Smooth muscle cell of the brain vasculature (primary cell): ENCODE measurements around the gene EPHB2.
"Not testable (repeated sequence)": the region's sequence is repeated elsewhere in the genome, so short reads cannot be mapped to it uniquely, and the experiment has no call there.

ENCODE experiments used
- DNase-seq: peaks from one replicate; pipeline ENCODE4 v3.0.0-alpha.2; 2012; ENCODE audit warnings: low read depth, low spot score

EPHB2 gene

DNA sequence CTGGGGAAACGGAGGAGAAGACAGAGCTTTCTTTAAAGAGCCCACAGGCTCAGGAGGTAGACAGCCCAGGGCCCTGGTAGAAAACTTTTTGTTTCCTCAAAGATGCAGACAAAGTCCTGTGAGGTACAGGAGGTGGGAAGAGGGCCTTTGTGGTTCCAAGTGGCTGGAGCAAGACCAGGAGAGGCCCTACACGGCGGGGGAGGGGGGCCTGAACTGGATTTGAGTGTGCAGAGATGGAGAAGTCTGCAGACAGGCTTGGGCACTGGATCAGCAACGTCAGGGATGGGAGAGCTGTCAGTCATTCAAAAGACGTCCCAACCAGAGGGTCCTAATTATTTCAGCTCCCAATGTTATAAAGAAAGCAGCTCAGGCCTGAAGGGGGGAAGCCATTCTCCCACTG lies 126.2 kb downstream of the EPHB2 start:
- no peak for DNase-seq

DNA sequence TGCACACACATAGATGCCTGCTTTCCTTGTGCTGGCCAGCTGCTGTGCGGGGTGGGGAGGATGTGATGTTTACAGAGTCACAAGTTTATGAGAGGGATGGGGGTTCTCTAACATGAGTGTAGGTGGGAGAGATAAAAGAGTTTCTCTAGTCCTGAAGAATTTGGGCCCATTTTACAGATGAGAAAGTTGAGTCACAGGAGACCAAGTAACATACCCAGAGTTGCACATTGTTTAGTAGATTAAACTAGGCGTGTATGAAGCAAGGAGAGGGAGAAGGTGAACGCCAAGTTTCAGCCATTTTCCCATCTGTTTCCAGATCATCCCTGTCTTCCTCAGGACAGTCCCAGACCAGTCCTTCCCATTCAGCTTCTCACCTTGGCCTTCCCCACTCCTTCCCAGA lies 126.7 kb downstream of the EPHB2 start:
- DNase-seq, result no peak

DNA sequence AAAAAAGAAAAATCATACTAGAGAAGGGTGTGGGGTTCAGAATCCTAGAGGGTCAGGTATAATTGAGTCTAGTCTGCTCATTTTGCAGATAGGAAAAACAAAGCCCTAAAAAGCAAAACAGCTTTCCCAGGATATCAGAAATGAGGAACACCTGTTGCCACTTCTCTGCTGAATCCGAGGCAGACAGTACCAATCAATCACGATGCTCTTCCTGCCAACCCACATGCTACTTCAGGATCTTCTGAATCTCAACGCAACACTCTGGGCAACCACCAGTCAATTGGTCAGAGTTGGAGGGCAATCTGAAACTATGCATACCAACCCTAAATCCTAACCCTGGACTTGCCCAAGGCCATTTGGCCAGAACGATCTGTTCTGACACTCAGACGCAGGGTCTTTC lies 128.3 kb downstream of the EPHB2 start:
- no peak for DNase-seq

DNA sequence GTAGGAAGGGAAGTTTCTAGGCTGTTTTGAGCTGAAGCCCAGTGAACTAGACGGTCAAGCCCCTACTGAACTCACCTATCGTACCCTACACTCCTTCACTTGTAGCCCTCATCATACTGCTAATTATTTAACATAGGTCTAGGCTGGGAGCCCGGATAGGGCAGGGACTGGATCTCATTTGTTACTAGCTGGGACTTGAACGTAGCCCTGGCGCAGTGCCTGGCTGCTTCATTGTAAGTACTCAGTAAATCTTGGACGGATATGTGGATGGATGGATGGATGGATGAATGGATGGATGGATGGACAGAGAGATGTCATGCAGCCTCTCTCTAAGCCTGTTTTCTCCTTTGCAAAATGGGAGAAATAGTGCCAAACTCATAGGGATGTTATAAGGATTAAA lies 129.2 kb downstream of the EPHB2 start:
- no peak for DNase-seq

DNA sequence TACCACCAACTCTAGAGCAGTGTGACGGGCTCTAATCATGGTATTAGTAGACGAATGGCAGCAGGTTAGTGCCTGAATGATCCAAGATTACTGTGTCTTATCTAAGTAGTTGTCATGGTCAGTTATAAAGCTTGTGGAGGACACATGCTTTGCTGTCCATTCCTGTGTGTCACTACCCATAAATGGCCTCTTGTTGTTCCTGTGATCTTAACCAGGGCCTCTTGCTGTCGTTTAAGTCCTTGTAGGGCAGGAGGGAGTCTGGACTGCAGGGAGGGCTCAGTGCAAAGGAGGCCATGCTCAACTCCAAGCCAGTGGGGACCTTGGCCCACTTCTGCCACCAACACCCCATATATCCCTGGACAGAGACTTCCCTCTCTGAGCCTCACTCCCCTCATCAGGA lies 130.5 kb downstream of the EPHB2 start:
- DNase-seq, result no peak

DNA sequence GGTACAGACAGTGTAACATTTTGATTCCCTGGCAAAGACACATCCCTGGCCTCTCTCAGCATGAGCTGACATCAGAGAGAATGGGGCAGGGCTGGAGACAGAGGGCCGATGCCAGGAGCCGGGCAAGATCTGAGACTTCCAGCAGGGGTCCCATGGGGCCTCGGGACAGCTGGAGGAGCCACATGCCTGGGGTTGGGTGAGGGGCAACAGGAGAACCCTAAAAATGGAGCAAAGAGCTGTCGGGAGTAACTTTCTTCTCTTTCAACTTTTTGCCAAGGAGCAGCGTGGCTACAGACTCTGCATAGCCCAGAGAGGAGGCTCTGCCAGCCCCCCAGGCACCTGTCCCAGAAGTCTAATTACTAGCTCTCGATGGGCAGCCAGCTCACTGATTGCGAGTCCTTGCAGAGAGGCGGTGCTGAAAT lies 131.2 kb downstream of the EPHB2 start:
- no peak for DNase-seq

DNA sequence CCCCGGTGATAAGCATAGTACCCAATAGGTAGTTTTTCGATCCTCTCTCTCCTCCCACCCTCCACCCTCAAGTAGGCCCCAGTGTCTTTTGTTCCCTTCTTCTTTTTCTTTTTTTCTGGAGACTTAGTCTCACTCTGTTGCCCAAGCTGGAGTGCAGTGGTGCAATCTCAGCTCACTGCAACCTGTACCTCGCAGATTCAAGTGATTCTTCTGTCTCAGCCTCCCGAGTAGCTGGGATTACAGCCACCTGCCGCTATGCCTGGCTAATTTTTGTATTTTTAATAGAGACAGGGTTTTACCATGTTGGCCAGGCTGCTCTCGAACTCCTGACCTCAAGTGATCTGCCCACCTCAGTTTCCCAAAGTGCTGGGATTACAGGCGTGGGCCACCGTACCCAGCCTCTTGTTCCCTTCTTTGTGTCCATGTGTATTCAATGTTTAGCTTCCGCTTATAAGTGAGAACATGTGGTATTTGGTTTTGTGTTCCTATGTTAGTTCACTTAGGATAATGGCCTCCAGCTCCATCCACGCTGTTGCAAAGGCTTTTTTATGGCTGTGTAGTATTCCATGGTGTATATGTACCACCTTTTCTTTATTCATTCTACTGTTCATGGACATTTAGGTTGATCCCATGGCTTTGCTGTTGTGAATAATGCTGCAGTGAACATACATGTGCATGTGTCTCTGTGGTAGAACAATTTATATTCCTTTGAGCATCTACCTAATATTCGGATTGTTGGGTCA lies 133.0 kb downstream of the EPHB2 start:
- not testable (repeated sequence) for DNase-seq

DNA sequence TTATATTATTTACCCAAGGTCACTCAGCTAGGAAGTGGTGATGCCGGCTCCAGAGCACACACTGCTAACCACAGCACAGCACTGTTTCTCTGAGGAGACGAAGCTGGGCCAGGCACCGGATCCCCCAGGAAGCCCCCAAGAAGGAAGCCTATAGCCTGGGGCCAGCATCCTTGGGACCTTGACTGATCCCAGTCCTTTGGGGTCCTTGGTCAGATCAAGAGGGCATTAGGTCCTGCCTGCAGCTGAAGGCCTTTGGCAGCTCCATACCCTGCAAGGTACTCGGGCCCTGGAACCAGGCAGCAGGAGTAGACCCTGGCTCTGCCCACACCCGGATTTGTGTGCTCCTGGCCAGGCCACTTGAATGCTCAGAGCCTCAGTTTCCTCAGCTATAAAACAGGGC lies 134.0 kb downstream of the EPHB2 start:
- DNase-seq, result no peak

DNA sequence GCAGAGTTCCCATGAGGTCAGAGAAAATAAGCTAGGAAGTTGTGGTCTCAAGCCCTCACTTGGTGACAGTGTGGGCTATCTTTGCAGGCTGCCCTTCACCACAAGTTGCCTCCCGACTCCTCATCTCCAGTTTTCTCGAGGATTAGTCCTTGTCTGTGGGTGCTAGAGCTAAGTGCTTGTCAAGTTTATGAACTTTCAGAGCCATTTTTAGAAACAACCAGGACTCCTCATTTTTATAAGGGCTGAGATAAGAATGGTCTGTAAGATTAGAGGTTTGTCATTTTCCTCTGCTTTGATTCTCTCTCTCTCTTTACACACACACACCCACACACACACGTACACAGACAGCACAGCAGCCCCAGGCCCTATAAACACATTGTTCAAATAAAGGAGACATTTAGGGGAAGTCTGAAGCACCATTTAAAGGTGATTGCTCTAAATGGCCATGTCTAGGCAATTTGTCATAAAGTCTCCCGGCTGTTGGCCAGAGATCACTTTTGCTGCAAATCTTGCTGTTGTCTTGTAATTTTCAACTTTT lies 134.8 kb downstream of the EPHB2 start:
- no peak for DNase-seq

DNA sequence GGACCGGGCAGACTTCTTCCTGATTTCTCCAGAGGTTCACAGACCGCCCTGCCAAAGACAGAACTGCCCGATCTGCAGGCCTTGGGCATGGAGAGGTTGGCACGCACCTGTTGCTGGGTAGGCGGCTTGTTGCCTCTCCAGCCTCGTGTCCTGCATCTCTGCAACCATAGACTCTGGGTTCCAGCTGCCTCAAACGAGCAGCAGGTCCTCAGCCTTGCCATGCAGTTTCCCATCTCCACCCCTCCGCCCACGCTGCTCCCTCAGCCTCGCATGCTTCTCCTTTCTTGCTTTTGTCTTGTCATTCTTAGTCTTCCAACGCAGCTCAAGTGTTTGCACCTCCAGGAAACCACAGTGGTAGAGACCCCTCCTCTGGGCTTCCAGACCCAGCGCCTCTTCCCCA lies 135.8 kb downstream of the EPHB2 start:
- DNase-seq, result no peak

DNA sequence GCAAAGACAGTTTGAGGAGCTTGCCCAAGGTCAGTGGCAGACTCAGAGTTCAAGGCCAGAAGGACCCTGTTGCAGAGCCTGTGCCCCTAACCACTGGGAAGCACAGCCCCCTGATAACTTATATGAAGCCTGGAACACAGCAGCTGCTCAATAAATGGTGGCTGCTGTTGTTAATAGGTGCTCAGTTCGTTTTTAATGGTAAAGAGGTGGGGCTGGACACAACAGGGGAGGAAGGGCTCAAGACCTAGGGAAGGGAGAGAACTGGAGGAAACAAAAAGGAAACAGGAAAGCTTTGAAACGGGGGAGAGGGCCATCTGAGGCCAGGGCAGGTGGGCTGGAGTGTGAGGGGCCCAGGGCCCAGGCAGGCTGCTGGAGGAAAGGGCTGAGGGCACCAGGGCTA lies 136.6 kb downstream of the EPHB2 start:
- no peak for DNase-seq

DNA sequence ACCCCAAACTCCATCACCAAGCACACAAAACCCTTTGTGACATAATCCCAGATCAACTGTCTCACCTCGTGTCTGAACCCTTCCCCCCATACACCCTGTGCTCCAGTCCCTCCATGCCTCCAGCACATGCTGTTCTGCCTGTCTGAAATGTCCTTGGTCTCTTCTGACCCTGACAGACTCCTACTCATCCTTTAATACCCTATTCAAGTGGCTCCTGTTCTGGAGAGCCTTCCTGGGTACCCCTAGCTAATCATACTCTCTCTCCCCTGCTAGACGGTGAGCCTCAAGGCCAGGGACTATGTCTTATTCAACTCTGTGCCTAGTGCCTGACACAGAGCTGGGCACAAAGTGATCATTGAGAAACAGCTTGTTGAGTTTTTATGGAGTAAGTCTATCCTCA lies 137.1 kb downstream of the EPHB2 start:
- DNase-seq, result no peak

DNA sequence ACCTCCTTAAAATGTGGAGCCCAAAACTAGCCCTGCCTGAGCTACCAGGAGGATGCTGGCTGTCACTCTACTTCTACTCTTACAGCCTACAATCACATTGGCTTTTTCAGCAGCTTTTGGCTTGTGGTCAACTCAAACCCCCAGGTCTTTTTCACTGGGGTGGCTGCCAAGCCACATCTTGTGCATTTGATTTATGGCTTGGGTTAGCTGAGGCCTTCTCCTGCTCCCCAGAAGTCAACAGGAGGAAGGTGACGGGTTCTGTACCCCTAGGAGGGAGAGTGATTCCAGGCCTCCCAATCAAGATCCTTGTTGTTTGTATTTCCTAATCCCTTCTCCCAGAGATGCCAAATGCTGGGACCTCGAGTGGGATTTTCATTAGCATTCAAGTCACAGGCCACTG lies 137.8 kb downstream of the EPHB2 start:
- DNase-seq, result no peak

DNA sequence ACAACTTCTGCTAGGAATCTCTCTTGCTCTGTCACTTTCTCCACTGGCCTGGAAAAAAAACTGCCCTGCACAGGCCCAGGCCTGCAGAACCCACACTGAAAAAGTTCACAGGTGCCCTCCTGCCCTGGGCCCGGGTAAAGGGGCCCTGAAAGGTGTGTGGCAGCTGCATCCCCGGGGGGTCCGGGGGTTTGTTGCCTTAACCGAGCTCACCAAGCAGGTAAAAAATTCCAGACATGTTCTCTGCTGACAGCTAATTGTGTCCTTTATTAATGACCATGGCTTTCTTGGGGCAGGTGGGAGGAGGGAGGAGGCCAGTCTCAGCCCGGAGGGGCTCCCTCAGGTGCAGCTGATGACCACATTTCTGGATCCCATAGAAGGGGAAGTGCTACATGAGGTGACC lies 139.1 kb downstream of the EPHB2 start:
- DNase-seq, result no peak

DNA sequence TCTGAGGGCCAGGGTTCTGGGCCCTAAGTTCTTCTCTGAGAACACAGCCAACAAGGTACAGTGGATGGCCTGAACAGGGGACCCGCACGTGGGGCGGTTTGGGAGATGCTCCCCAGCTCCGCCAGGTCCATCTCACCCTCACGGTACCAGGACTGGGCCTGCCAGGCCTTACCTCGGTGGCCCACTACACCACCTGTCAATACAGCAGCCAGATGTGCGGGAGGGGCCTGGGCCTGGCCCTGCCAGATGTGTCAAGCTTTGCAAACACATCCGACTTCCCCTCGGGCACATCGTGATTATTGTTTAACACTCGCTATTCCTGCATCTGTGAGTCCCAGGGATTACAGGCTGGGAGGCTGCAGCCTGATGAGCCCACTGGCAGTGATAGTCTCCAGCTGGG lies 139.6 kb downstream of the EPHB2 start:
- no peak for DNase-seq

DNA sequence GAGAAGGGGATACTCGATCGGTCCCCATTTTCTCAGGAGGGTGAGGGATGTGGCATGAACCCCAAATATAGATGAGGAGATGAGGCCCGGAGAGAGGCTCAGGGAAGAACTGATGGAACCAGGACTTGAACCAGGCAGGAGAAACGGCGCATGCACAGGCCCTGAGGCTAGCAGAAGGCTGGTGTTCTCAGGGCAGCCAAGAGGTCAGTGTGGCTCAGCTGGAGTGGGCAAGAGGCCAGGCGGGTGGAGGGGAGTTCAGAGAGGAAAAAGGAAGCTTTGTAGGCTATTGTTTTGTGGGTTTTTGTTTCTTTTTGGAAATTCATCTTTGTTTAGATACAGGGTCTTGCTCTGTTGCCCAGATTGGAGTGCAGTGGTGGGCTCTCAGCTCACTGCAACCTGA lies 140.0 kb downstream of the EPHB2 start:
- DNase-seq, result no peak

DNA sequence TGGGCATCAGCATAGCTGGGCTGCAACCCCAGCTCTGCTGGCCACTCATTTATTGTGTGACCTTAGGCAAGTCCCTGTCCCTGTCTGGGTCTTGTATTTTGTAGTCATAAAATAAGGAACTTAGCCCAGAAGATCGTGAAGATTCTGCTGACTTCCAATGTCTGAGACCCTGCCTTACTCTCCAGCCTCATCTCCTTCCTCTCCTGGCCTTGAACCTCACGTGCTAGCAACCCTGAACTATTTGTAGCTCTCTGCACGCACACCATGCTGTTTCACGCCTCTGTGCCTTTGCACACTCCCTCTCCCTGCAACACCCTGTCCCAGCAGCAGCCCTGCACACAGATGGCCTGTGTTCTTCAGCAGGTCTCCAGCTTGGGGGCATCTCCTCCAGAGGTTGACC lies 140.9 kb downstream of the EPHB2 start:
- DNase-seq, result no peak

DNA sequence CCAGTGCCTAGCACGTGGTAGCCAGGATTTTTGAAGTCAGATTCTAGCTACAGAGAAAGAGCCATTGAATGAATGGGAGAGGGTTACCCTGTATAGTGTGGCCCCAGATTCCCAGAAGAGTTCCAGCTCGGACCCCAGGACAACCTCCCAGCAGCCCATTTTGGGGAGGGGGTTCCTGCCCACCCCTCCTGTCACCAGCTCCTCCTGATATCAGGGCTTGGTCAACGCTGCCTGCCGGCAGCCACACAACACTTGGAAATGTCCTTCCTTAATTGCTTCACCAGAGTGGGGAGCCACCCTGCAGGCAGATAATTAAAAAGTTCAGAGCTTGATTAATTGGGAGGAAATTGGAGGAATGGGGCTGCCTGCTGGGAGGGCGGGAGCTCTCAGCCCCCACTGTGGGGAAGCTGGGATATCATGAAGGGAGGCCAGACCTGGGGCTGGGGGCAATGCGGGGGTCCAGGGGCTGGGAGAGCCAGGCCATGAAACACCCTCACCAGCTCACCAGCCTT lies 141.6 kb downstream of the EPHB2 start:
- DNase-seq, result no peak

DNA sequence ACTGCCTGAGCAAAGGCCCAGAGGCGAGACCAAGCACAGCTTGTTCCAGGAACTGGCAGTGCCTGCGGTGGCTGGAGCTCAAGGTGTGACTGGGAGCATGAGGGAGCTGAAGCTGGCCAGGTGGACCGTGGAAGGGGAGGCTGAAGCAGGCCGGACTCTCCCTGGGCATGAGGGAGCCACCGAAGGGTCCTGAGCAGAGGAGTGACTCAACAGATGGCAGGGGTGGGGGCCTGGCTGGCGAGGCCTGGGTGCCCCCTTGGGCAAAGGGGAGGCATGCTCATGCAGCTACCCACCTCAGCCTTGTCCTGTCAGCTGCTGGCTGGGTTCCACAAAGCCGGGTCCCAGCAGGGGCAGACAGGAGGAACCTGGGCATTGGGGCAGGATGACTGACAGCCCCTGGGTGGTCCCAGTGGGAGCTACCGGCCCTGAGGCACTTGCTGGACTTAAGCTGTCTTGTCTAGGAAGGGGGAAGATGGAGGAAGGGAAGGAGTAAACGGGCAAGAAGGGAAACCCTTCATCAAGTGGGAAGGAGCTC lies 143.1 kb downstream of the EPHB2 start:
- no peak for DNase-seq

DNA sequence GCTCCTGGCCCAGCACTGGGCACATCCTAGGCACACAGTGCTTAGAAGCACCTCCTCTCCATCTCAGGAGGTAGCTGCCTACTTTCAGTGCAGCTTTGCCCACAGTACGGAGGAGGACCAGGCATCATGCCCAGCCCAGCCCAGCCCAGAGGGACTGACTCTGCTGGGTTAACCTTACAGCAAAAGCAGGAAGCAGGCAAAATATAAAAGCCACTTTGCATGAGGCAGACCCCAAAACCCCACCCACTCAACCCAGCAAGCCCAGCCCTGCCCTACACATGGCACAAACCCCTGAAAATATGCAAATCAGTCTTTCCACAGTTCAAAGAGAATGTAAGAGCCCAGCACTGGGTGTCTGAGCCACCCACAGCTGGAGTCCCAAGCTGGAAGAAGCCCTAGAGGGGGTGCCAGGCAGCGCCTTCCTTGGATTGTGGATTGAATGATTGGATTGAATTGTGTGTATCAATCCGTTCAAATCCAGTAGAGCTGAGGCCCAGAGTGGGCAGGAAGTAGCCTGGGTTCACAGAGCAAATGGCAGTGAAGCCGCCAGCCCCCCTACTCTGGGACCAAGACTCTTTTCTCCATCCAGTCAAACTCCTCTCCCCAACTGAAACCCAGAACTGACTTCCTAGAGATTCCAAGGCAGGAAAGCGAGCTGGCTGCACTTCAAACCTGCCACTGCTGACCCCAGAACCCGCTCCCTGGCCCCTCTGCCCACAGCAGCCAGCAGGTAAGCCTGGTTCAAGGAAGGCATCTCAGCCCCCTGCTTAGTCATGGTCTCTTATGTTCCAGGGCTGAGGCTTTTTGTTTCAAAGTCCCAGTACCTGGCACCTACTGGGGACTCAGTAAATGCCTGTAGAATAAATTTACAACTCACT lies 144.3 kb downstream of the EPHB2 start:
- no peak for DNase-seq

DNA sequence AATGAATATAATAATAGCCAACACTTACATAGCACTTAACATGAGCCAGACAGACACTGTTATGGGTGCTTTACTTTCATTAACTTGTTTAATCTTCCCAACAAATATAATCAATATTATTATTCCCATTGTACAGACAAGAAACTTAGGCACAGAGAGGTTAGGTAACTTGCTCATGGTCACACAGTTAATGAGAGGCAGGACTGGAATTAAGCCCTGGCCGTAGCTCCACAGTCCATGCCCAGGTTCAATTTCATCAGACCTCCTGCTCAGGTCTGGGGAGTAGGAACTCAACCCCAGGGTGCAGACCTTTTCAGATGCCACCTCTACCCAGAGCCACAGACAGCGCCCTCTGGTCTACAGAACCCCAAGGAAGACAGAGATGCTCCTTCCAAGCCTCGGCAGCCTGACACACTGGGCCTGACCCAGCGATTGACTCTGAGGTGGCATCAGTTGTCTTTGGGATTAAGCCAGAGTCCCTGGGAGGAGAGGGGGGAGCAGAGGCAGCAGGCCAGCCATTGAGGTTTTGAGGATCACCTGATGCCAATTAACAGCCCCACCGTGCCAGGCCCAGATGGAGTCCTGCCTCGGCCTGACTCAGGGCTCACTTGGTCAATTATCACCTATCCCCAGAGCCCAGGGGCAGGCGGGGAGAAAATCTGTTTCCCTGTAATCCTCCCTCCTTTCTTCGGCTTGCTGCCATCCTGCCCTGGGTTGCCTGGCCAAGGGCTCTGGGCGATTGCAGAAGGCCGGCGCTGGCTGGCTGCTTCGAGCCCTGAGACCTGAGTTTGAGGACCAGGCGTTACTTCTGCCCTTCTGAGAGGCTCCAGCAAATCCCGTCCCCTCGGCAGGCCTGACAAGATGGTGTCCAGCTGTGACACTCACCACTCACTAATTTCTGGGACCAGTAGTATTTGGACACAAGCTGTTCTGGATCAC lies 145.3 kb downstream of the EPHB2 start:
- DNase-seq, result no peak
